Fibroblast of skin of abdomen (primary cell): ENCODE data around the gene ZRSR2. TPM values are rescaled to one million over a fixed set of nuclear protein-coding genes. Genes with fewer than 3 reads are reported as not detected.
"Not testable (repeated sequence)": the region's sequence is repeated elsewhere in the genome, so short reads cannot be mapped to it uniquely, and the experiment has no call there.

Experiments
- DNase-seq: peaks from one replicate; pipeline ENCODE4 v3.0.0-alpha.2; 2013
- polyA plus RNA-seq, 2 experiments: library from polyadenylated mRNA; unstranded; fragments of 120-200 nt; gene quantifications; one replicate each; pipeline ENCODE4 v1.2.1, GENCODE V29; 2013; ENCODE audit not compliant: insufficient read length in 2 of 2

ZRSR2 gene
- polyA plus RNA-seq (2013, experiment 1 of 2; ENCODE audit: insufficient read length) = 11.2 TPM
- polyA plus RNA-seq (2013, experiment 2 of 2; ENCODE audit: insufficient read length) = 11.0 TPM

- DNase-seq = peak; percentile 64
Measured at GRCh38 chrX:15789979-15790768, at the start of gene ZRSR2. Gene ZRSR2 (plus strand): TSS chrX:15790484. CDS start chrX:15790496, 12 bp downstream.

GRCh38 chrX:15744181-15744867 lies 46.0 kb upstream of the ZRSR2 start:
- DNase-seq = no peak

- DNase-seq = no peak
Measured at GRCh38 chrX:15745179-15745578, 45.1 kb upstream of the ZRSR2 start.

GRCh38 chrX:15746651-15747050 lies 43.6 kb upstream of the ZRSR2 start:
- not testable (repeated sequence) for DNase-seq

GRCh38 chrX:15747626-15748173 lies 42.6 kb upstream of the ZRSR2 start:
- no peak for DNase-seq

- no peak for DNase-seq
Measured at GRCh38 chrX:15748841-15749240, 41.4 kb upstream of the ZRSR2 start.

GRCh38 chrX:15749642-15750610 lies 40.4 kb upstream of the ZRSR2 start:
- no peak for DNase-seq

GRCh38 chrX:15750611-15751154 lies 39.6 kb upstream of the ZRSR2 start:
- no peak for DNase-seq

GRCh38 chrX:15751155-15751819 lies 39.0 kb upstream of the ZRSR2 start:
- no peak for DNase-seq

- no peak for DNase-seq
Measured at GRCh38 chrX:15755091-15755490, 35.2 kb upstream of the ZRSR2 start.

- DNase-seq = no peak
Measured at GRCh38 chrX:15758140-15758539, 32.1 kb upstream of the ZRSR2 start.

GRCh38 chrX:15759886-15760285 lies 30.4 kb upstream of the ZRSR2 start:
- not testable (repeated sequence) for DNase-seq

GRCh38 chrX:15761564-15762191 lies 28.6 kb upstream of the ZRSR2 start:
- peak; percentile 18 for DNase-seq

GRCh38 chrX:15769300-15769954 lies 20.9 kb upstream of the ZRSR2 start:
- DNase-seq = no peak

- no peak for DNase-seq
Measured at GRCh38 chrX:15781961-15782699, 8.2 kb upstream of the ZRSR2 start.

GRCh38 chrX:15785176-15785750 lies 5.0 kb upstream of the ZRSR2 start:
- no peak for DNase-seq

GRCh38 chrX:15786915-15787314 lies 3.4 kb upstream of the ZRSR2 start:
- DNase-seq = no peak

GRCh38 chrX:15790769-15791290 lies 546 bp downstream of the ZRSR2 start:
- no peak for DNase-seq

GRCh38 chrX:15797707-15798106 lies 7.4 kb downstream of the ZRSR2 start:
- DNase-seq = no peak
